ENCODE data around the gene OTOGL.
"Not testable (repeated sequence)": the region's sequence is repeated elsewhere in the genome, so short reads cannot be mapped to it uniquely, and the experiment has no call there.

Gene OTOGL

DNA sequence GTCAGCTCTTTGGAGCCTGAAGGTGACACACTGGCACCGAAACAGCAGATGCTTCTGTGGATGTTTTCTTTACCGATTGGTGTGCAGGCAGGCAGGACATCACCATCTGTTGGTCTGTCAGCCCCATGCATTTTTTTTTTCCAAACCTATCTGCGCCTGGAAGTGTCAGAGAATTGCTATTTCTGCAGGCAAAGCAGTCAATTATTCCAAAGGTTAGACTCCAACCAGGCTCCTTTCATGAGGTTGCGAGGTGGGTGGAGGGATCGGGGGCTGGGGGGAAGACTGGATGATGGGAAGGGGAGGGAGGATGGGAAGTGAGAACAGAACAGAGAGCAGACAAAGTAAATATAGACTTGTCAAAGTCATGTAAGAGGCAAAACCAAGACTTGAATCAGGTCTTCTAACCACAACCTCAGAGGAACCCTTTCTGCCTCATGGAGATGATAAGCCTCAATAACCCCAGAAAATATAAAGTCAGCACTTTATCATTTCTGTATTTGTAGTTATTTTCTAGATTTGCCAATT lies 117.7 kb downstream of the OTOGL start:
- DNase-seq (ENCODE audit: low read depth in 1 of 2, low spot score in 1 of 2): no peak
- no peak overlapping the region for H3K27ac ChIP-seq (replicated peaks)

DNA sequence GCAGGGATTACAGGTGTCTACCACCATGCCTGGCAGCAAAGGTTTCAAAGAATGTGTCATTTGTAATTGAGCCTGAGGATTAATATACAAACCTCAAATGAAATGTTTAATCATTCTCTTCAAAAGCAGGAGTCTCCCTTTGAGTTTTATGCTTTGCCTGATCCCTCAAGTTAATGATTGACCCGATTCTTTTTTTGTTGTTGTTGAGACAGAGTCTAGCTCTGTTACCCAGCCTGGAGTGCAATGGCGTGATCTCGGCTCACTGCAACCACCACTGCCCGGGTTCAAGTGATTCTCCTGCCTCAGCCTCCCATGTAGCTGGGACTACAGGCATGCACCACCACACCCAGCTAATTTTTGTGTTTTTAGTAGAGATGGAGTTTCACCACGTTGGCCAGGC lies 119.6 kb downstream of the OTOGL start:
- not testable (repeated sequence) for H3K4me3 ChIP-seq (replicated peaks; ENCODE audit: insufficient read depth, low read length); H3K27me3 ChIP-seq (ENCODE audit: insufficient read depth, poor library complexity, severe bottlenecking); DNase-seq (ENCODE audit: low read depth in 1 of 2, low spot score in 1 of 2); H3K27ac ChIP-seq (replicated peaks)

More for the DNA sequence above, 117.7 kb downstream of the OTOGL start:
- H3K4me3 ChIP-seq (replicated peaks; ENCODE audit: insufficient read depth, low read length): no peak overlapping the region
- TF ChIP-seq POLR2AphosphoS5 (IDR thresholded peaks at IDR 0.05; ENCODE audit: low read depth): no peak
- TF ChIP-seq, protein P1, sequence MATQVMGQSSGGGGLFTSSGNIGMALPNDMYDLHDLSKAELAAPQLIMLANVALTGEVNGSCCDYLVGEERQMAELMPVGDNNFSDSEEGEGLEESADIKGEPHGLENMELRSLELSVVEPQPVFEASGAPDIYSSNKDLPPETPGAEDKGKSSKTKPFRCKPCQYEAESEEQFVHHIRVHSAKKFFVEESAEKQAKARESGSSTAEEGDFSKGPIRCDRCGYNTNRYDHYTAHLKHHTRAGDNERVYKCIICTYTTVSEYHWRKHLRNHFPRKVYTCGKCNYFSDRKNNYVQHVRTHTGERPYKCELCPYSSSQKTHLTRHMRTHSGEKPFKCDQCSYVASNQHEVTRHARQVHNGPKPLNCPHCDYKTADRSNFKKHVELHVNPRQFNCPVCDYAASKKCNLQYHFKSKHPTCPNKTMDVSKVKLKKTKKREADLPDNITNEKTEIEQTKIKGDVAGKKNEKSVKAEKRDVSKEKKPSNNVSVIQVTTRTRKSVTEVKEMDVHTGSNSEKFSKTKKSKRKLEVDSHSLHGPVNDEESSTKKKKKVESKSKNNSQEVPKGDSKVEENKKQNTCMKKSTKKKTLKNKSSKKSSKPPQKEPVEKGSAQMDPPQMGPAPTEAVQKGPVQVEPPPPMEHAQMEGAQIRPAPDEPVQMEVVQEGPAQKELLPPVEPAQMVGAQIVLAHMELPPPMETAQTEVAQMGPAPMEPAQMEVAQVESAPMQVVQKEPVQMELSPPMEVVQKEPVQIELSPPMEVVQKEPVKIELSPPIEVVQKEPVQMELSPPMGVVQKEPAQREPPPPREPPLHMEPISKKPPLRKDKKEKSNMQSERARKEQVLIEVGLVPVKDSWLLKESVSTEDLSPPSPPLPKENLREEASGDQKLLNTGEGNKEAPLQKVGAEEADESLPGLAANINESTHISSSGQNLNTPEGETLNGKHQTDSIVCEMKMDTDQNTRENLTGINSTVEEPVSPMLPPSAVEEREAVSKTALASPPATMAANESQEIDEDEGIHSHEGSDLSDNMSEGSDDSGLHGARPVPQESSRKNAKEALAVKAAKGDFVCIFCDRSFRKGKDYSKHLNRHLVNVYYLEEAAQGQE (IDR thresholded peaks at IDR 0.05; ENCODE audit: insufficient replicate concordance, low read depth): no peak
- no peak for TF ChIP-seq GABPA (IDR thresholded peaks at IDR 0.05; ENCODE audit: low read depth)
- TF ChIP-seq, protein P2, sequence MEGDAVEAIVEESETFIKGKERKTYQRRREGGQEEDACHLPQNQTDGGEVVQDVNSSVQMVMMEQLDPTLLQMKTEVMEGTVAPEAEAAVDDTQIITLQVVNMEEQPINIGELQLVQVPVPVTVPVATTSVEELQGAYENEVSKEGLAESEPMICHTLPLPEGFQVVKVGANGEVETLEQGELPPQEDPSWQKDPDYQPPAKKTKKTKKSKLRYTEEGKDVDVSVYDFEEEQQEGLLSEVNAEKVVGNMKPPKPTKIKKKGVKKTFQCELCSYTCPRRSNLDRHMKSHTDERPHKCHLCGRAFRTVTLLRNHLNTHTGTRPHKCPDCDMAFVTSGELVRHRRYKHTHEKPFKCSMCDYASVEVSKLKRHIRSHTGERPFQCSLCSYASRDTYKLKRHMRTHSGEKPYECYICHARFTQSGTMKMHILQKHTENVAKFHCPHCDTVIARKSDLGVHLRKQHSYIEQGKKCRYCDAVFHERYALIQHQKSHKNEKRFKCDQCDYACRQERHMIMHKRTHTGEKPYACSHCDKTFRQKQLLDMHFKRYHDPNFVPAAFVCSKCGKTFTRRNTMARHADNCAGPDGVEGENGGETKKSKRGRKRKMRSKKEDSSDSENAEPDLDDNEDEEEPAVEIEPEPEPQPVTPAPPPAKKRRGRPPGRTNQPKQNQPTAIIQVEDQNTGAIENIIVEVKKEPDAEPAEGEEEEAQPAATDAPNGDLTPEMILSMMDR (IDR thresholded peaks at IDR 0.05; ENCODE audit: insufficient read depth, low read length): no peak
- TF ChIP-seq SPI1 (IDR thresholded peaks at IDR 0.05; ENCODE audit: borderline replicate concordance, low read depth): no peak
- no peaks in the 10 kb centered on the region for H3K27me3 ChIP-seq (ENCODE audit: insufficient read depth, poor library complexity, severe bottlenecking)

DNA sequence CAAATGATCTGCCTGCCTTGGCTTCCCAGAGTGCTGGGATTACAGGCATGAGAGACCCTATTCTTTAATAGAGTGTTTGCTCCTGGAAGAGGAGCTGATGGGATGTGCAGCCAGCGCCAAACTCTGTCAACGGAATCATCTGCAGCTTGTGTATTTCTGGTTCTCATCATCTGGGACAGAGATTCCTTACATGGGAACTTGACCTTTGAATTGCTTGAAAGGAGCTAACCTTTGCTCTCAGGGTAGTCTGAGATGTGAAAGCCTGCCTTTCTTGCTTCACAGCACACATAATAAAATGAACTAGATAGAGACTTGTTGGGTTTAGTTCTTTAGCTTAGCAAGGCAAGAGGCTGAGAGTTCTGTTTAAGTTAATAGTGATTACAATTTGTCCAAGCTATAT lies 120.0 kb downstream of the OTOGL start:
- no peak overlapping the region for H3K4me3 ChIP-seq (replicated peaks; ENCODE audit: insufficient read depth, low read length)
- H3K27me3 ChIP-seq (ENCODE audit: insufficient read depth, poor library complexity, severe bottlenecking): no peaks in the 10 kb centered on the region
- DNase-seq (ENCODE audit: low read depth in 1 of 2, low spot score in 1 of 2): no peak
- no peak overlapping the region for H3K27ac ChIP-seq (replicated peaks)
- no peak for TF ChIP-seq POLR2AphosphoS5 (IDR thresholded peaks at IDR 0.05; ENCODE audit: low read depth)
- TF ChIP-seq, protein P2 (IDR thresholded peaks at IDR 0.05; ENCODE audit: insufficient read depth, low read length): no peak
- no peak for TF ChIP-seq GABPA (IDR thresholded peaks at IDR 0.05; ENCODE audit: low read depth)
- TF ChIP-seq SPI1 (IDR thresholded peaks at IDR 0.05; ENCODE audit: borderline replicate concordance, low read depth): no peak
- TF ChIP-seq, protein P1 (IDR thresholded peaks at IDR 0.05; ENCODE audit: insufficient replicate concordance, low read depth): no peak

DNA sequence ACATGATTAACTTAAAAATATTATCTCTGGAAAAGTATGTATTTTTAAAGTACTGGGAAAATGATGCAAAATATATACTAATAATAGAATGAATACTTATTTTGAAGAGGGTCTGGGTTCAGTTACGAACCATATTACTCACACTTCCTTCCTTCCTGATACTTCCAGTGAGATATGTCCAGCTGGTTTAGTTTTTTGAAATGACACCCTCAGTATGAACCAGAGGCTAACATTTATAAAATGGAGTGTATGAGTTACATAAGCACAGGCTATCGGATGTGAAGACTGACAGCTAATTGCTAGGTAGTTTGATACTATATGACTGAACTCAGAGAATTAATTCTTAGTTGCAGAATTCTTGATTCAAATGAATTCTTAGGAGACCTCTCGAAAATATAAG lies 122.9 kb downstream of the OTOGL start:
- TF ChIP-seq SPI1 (IDR thresholded peaks at IDR 0.05; ENCODE audit: borderline replicate concordance, low read depth): no peak
- TF ChIP-seq, protein P2 (IDR thresholded peaks at IDR 0.05; ENCODE audit: insufficient read depth, low read length): no peak
- TF ChIP-seq GABPA (IDR thresholded peaks at IDR 0.05; ENCODE audit: low read depth): no peak
- TF ChIP-seq, protein P1 (IDR thresholded peaks at IDR 0.05; ENCODE audit: insufficient replicate concordance, low read depth): no peak
- no peak for TF ChIP-seq POLR2AphosphoS5 (IDR thresholded peaks at IDR 0.05; ENCODE audit: low read depth)
- no peak for DNase-seq (ENCODE audit: low read depth in 1 of 2, low spot score in 1 of 2)
- Histone ChIP-seq H3K27me3 (ENCODE audit: insufficient read depth, poor library complexity, severe bottlenecking) (no peaks in the 10 kb centered on the region), H3K4me3 (replicated peaks; ENCODE audit: insufficient read depth, low read length) (no peak overlapping the region), H3K27ac (replicated peaks) (no peak overlapping the region)
